Measurements from ENCODE around the gene PGGHG.

DNA sequence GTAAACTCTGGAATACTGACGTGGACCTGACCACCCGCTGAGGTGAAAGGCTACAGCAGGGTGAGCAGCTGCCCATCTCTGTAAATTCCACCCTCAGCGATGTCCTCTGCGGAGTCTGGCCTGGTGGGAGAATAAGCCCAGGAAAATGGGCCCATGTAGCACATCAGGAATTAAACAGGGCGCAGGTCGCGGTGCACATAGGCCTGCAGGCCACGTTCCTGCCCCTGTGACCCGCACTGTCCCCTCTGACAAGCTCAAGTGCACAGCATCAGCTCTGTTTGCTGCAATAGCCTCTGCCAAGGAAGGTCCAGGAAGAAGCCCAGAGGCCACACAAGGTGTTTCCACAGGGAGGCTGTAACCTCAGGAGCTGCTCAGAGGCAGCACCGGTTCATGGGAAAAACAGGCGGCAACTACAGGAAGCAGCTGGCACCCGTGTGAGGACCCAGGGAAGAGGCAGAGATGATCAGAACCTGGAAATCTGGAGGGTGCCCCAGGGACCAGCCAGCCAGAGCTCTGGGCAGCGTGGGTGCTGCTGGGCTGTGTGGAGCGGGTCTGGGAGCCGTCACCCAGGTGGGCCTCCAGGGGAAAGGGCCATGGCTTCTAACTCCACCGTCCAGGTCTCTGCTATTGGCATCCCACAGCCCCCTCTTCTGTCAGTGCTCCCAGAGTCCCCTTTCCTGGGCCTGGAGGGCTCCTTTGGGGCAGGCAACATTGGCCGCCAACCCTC, 17.9 kb downstream of the PGGHG start:
- TF ChIP-seq, protein P1, sequence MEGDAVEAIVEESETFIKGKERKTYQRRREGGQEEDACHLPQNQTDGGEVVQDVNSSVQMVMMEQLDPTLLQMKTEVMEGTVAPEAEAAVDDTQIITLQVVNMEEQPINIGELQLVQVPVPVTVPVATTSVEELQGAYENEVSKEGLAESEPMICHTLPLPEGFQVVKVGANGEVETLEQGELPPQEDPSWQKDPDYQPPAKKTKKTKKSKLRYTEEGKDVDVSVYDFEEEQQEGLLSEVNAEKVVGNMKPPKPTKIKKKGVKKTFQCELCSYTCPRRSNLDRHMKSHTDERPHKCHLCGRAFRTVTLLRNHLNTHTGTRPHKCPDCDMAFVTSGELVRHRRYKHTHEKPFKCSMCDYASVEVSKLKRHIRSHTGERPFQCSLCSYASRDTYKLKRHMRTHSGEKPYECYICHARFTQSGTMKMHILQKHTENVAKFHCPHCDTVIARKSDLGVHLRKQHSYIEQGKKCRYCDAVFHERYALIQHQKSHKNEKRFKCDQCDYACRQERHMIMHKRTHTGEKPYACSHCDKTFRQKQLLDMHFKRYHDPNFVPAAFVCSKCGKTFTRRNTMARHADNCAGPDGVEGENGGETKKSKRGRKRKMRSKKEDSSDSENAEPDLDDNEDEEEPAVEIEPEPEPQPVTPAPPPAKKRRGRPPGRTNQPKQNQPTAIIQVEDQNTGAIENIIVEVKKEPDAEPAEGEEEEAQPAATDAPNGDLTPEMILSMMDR (IDR thresholded peaks at IDR 0.05): no peak
- TF ChIP-seq POLR2A (IDR thresholded peaks at IDR 0.05): no peak
- TF ChIP-seq EP300 (IDR thresholded peaks at IDR 0.05): no peak

All from stomach (tissue), 4 donors.